Measurements from ENCODE around the gene BHLHA9.
"Not testable (repeated sequence)": the region's sequence is repeated elsewhere in the genome, so short reads cannot be mapped to it uniquely, and the experiment has no call there.

The BHLHA9 gene

DNA sequence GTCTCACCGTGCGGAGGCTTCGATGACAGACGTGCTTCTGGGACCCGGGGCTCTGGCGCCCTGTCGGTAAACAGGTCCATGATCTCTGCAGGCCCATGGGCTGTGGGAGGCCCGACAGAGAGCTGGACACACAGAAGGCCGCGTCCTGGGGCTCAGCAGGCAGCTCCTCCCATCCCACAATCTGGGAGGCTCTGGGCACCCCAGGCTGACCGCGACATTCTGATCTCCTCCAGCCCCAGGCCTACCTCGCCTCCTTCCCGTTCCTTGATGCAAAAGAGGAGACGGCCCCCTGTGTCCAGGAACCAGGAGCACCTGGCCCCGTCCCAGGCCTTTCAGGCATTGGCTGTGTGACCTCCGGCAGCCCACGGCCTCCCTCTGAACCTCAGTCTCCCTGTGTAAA, 32.5 kb downstream of the BHLHA9 start:
- no peak for DNase-seq

DNA sequence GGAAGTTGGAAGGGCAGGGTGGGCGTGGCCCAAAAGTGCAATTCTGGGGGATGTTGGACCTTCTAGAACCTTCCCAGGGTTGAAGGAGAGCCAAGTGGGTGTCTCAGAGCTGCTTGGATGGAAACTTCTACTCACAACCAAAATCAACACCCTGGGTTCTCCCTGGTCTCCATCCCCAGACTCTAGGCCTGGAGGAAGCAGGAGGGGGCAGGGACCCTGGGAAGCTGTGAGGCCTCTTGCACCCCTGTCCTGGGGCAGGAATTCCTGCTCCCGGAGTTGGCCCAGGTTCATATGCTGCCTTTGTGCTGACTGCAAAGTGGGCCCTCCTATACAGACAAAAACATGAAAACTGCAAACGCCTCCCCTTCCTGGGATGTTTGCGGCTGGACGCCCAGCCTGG, 34.3 kb downstream of the BHLHA9 start:
- DNase-seq: no peak

DNA sequence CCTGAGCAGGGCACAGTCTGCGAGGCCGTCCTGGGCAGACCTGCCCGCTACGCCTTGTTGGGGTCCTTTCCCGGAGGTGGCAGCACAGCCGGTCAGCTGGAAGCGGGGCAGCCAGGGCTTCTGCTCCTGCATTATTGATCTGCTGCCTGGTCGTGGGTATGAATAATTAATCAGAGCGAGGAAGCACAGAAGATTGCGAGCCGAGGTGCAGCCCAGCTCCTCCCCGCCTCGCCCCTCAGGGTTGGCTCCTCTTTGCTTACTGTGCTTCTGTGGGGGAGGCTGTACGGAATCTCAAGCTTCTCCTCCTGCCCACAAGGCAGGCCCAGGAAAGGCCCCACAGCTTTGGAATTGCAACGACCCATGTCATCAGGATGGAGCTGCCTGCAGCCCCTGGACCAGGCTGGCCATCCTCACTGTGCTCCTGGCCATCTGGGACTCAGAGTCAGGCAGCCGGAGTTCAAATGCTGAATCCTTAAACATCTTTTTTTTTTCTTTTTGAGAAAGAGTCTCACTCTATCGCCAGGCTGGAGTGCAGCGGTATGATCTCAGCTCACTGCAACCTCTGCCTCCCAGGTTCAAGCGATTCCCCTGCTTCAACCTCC, 34.8 kb downstream of the BHLHA9 start:
- DNase-seq: no peak

DNA sequence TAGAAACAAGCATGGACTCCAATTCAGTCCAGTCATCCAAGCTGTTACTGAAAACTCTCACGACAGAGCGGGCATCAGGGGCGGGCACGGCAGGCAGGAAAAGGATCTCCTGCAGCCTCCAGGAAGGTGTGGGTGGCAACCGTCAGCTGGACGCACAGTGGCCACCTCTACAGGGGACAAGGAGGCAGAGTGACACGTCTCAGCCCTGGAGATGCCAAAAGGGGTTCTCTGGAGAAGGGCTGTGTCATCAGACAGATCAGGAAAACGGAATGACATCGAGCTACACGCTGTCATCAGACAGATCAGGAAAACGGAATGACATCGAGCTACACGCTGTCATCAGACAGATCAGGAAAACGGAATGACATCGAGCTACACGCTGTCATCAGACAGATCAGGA, 37.6 kb downstream of the BHLHA9 start:
- not testable (repeated sequence) for DNase-seq

DNA sequence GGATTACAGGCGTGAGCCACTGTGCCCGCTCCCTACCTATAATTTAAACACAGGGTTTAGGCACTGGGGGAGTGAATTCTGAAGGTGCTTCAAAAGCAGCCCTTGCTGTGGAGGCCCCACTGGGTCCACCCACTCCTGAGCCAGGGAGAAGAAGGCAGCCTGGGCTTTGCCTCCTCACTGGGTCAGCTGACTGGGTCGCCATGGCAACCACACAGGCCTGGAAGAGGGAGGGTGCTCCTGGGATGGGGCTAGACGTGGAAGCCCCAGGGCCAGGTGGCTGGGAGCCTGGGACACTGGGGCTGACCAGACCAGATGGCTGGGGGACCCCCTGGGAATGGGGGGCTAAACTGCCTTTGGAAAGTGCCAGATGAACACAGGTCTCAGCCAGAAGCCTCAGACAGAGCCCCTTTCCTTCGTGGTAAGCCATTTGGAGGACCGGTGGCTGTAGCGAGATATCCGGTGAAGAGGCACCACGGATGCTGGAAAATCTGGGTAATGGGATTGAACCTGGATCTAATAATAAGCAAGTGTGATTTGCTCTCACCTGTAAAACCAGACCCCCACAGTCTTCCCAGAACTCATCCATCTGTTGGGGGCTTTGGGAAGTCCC, 42.1 kb downstream of the BHLHA9 start:
- no peak for DNase-seq

DNA sequence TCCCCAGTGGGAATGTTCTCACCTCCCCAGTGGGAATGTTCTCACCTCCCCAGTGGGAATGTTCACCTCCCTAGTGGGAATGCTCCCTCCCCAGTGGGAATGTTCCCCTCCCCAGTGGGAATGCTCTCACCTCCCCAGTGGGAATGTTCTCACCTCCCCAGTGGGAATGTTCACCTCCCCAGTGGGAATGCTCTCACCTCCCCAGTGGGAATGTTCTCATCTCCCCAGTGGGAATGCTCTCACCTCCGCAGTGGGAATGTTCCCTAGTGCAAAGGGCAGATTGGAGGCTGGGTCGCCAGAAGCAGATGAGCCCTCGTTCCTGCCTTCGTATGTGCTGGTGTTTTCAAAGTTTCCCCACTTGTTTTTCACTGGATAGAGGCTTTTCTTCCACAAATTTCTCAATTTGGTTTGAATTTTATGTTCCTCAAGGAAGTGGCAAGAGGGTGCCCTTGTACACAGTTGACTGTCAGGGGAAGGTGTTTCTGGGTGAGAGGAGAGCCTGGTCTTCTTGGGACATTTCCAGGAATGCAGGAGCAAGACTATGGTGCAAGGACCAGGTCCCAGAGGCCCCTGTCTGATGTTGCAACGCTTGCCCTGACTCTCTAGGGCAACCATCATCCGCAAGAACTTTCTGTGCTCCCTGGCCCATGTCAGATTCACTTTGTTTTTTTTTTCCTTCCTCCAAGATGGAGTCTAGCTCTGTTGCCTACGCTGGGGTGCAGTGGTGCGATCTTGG, 43.2 kb downstream of the BHLHA9 start:
- DNase-seq: no peak

DNA sequence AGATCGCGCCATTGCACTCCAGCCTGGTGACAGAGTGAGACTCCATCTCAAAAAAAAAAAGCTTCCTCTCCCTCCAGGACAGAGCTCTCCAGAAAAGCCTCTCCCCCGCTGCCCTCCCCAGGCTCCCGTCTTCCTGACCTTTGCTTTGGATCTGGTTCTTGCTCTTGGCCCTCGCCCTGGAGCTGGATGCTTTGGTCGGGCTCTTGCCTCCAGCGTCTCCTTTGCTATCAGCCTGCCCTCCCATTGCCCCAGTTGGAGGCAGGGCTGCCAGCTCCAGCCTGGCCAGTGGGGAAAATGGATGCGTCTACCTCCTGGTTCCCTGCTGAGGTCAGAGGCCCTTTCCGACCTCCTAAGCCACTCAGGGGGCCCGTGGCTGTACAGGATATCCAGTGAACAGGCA, 45.2 kb downstream of the BHLHA9 start:
- no peak for DNase-seq

DNA sequence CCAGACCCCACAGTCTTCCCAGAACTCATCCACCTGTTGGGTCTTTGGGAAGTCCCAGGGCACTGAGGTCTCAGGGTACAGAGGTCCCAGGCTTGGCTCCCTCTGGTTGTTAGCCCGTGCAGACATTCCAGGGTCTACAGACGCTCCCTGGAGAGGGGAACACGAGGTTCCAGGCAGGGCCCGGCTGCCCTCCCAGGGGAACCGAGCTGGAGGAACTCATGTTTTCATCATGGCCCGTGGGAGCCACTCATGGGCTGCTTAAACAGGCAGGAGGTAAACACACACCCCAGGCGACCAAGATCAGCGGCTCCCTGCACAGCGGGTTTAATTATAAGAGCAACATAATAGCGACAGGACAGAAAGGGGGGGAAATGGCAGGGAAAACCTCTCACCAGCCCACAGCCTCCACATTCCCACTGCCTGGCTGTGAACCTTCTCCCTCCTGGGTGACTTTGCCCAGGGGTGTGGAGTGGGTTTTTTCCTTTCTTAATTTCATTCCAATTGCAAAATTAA, 45.7 kb downstream of the BHLHA9 start:
- DNase-seq: no peak
